Measurements from ENCODE around the gene CNTN1. TPM values are rescaled to one million over a fixed set of nuclear protein-coding genes. Genes with fewer than 3 reads are reported as not detected.

The CNTN1 gene
- 0.09 TPM in 1 of 2 replicates, not detected in the other for total RNA-seq

GRCh38 chr12:40691913-40692764, at the start of gene CNTN1:
TSS of gene CNTN1 (plus strand) at chr12:40692439.

